ENCODE results near the gene CCNI2.

Gene CCNI2, protein sequence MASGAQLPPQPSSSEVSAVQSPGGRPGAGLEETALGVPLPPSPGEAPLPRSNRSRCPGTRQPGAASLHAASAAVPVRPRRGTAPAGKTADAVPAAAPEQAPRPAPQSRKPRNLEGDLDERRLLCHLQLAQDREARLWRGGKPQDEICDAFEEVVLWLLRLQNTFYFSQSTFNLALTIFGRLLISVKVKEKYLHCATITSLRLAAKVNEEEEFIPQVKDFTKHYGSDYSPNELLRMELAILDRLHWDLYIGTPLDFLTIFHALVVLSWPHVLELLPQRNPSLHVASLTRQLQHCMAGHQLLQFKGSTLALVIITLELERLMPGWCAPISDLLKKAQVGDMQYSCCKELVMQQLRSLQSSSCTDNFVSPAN

DNA sequence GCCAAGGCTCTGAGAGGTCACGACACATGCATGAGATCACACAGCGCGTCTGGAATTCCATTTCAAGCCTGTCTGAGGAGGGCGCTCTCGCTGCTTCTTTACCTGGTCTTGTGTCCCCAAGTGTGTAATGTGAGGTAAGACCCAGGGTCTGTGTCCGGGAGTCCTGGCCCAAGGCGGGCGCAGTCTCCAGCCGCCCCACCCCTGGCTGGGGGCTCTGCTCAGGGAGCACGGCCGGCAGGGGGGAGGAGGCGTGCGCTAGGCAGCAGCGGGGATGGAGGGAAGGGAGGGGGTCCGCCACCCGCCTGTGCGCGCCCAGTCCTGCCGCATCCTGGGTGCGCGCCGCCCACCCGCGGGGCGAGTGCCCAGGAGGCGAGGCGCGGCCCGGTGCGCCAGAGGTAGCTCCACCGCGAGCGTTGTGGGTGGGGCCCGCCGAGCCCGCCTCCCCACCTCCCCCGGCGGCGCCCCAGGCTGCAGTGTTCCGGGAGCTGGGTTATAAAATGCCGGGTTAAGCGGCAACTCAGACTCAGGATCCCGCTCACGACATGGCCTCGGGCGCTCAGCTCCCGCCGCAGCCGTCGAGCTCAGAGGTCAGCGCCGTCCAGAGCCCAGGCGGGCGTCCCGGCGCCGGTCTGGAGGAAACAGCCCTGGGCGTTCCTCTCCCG, at the start of gene CCNI2:
Gene CCNI2 (plus strand): TSS at position 473 of the 662 bp plus-strand sequence. CDS start 70 bp downstream, at position 543.
- DNase-seq = peak; percentile 17

DNA sequence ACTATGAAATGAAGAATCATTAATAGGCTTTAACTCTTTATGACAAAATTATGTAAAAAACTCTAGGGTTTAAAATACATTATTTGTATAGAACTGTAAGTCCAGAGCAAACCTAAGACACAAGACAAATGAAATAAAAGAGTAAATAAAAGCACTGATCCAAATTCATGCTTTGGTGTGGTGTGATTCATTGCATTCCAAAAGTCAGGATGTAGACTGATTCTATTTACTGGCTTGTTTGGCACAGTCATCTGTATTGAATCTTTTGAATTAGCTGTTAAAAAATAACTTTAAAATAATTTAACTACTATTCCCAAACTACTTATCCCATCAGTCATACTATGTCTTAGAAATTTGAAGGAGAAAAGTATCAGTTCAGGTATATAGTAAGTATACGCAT, 42.4 kb upstream of the CCNI2 start:
- no peak for DNase-seq

DNA sequence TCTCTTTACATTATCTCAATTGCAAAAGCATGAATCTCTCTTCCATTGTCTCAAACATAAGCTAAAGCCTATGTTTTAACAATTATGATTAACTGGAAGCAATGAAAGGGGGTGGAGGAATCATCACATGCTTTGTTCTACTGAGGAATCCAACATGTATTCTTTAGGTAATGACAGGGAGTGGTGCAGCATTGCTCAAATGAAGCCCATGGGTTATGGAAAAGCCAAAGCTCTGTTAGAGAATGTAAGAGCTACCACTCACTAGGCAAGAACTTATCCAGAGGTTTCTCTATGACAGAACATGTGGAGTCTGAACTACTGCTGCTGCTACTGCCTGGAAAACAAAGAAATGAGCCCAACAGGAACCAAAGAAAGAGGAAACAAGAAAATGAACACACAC, 38.6 kb upstream of the CCNI2 start:
- DNase-seq = no peak

DNA sequence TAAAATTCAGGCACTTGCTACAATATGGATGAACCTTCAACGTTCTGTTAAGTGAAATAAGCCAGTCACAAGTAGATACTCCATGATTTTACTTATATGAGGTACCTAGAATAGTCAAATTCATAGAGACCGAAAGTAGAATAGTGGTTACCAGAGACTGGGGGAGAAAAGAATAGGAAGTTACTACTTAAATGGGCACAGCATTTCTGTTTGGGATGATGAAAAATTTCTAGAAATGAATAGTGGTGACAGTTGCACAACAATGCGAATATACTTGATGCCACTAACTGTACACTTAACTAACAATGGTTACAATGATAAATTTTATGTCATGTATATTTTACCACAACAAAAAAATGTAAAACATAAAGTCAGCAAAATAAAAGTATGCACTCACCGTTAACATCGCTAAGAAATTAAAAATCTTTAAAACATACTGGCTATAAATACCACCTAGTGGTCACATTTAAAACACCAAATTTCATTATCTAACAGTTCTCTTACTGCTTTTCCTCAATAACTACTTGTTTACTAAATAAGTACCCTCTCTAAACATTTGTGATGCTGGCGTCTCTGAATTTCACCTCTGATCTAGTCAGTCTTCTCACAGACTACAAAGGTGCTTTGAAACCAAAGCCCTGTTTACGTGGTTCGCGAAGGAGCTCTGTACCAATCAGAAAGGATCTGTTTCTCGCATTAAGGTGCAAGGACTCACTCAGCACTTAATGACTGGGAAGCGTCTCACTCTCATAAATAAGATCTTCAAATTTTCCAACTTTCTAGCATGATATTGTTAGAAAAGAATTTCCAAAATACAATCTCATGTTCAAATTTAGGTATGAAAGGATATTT, 32.5 kb upstream of the CCNI2 start:
- DNase-seq = no peak

DNA sequence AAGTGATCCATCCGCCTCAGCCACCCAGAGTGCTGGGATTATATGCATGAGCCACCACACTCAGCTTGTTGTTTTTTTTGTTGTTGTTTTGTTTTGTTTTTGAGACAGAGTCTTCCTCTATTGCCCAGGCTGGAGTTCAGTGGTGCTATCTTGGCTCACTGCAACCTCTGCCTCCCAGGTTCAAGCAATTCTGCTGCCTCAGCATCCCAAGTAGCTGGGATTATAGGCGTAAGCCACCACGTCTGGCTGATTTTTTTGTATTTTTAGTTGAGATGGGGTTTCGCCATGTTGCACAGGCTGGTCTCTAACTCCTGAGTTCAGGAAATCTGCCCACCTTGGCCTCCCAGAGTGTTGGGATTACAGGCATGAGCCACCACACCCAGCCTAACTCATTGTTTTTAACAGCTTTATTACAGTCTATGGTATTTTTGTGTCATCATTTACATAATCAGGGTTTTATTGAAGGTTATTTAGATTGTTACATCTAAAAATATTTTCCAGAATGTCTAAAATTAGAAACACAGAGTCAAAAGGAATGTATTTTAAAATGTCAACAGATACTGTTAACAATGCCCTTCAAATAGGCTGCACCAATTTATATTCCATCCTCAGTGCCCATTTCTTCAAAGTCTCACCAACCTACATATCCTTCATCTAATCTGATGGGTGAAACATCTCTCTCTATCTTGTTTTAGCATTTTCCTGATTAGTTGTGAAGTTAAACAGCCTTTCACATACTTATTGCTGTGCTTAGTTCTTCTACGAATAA, 28.5 kb upstream of the CCNI2 start:
- DNase-seq = no peak

DNA sequence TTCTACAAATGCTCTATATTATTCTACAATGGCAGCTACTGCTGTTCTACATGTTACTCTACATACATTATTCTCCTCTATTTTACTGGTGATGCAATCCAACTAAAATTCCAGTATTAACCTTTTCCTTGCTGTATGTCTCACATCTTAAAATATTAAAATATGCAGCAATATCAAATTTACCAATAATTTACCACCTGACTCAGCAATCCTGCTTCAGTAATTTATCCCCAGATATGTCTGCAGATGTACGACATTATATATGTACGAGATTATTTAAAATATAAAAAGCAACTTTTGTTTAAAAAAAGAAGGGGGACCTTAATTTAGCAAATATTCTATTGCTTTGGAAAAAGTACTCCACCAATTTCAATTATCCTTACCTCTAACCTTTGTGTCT, 21.5 kb upstream of the CCNI2 start:
- no peak for DNase-seq

DNA sequence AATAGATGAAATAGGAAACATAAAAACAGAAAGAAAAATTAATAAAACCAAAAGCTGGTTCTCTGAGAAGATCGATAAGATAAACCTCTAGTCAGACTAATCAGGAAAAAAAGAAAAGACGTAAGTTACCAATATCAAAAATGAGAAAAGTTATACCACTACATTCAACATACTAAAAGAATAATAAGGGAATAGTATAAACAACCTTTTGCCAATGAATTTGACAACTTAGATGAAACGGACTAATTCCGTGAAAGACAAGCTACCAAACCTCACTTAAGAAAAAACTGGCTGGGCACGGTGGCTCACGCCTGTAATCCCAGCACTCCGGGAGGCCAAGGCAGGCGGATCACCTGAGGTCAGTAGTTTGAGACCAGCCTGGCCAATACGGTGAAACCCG, 17.3 kb upstream of the CCNI2 start:
- no peak for DNase-seq

DNA sequence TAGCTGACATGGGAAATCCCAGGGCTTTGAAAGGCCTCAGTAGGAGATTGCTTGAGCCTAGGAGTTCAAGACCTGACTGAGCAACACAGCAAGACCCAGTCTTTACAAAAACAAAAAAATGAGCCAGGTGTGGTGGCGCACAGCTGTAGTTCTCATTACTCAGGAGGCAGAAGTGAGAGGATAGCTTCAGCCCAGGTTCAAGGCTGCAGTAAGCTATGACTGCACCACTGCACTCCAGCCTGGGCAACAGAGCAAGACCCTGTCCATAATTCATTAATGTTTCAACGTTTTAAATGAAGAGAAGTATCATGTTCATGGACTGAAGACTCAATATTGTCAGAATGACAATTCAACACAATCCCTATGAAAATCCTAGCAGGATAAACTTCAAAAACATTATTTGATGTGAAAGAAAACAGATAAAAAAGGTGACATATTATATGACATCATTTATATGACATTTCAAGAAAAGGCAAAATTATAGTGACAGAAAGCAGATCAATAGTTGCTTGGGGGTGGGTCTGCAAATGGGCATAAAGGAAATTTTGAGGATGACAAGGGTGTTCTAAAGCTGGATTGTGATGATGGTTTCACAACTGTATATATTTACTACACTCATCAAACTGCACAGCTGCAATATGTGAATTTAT, 13.6 kb upstream of the CCNI2 start:
- no peak for DNase-seq

DNA sequence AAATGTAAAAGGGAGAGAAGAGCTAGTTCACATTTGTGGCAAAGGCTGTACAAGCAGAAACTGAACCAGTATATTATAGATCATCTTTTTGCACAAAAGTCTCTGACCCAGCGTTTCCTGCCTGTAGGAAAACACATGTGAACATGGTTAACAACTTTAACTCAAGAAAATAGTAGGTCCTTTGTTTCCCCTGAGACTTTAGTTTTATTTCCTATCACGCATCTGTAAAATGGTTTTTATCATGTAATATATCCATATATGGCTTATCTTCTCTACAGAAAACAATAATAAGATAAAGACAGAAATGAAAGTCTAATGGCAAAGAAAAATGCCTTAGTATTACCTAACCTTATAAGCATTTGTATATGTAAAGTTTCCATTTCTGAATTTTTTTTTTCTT, 12.5 kb upstream of the CCNI2 start:
- no peak for DNase-seq

DNA sequence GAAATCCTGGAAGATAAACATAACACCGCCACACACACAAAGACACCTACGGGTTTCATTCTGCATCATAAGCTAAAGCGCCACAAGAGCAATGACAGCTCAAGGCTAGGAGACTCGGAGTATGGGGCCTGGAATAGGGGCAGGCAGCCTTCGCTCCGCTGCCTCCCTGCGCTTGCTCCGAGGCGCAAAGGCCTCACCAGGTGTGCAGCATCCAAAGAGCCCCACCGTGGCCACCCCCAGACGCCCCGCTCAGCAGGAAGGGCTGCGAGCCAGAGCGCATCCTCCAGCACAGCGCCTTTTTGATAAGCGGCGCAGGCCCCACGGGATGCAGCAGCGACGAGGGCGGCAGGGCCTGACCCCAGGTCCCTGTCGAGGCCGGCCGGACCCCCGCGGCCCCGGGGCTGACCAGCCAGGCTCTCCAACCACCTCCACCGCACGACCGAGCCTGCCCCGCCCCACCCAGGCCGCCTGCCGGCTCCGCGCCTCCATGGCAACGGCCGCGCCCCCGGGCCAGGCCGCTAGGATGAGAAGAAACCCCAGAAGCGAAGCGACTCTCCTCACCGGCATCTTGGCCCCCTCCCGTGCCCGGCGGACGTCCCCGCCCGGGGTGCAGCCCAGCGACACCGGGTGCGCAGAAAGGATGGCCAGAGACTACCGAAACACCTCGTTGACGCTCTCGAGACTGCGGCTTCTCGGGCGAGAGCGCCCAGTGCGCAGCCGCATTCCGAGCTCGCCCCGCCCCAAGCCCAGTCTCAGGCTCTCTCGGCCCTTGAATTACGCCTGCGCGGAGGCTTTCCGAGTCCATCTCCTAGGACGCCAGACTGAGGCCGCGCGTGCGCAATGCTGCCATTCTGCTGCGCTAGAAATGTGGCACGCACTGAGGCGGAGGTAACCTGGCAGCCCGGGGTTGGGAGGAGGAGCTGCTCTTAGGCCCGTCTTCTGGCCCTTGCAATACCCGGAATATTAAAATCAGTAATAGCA, 10.1 kb upstream of the CCNI2 start, which contains the start of gene KIF3A:
Gene KIF3A (minus strand): TSS at position 694 of the 981 bp plus-strand sequence. CDS start 127 bp downstream, at position 567.
- DNase-seq = peak; percentile 98

DNA sequence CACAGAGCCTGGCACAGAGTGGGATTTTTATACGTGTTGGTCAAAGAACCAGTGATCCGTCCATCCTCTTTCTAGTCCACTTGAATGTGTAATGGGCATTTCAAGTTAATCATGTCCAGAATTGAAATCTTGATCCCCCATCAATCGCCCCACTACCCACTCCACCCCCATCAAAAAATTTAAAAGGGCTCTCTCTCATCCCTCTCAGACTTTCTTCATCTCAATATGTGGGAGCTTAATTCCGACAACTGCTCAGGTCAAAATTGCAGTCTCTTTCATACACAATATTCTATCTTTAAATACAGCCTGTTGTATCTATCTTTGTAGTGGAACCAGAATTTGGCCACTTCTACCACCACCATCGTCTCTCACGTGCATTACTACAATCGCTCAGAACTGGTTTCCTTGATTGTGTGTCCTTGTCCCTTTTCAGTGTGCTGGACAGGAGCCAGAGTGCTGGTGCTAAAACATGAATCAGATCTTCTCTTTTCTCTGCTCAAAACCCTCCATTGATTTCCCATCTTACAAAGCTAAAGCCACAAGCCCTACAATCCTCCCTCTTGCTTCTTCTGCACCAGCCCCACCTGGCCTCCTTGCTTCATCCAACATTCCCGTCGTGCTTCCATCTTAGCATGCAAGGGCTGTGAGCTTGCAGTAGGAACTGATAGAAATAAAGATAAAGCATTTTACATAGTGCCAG, 9.1 kb upstream of the CCNI2 start:
- no peak for DNase-seq

DNA sequence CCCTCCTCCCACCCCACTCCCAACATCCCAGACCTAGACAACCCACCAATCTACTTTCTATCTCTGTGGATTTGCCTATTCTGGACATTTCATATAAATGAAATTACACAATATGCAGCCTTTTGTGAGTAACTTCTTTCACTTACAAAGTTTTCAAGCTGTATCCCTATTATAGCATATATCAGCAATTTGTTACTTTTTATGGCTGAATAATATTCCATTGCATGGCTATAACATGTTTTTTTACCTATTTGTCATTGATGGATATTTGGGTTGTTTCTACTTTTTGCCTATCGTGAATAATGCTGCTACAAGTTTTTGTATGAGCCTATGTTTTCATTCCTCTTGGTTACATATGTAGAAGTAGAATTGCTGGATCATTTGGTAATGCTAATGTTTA, 8.0 kb upstream of the CCNI2 start:
- no peak for DNase-seq

DNA sequence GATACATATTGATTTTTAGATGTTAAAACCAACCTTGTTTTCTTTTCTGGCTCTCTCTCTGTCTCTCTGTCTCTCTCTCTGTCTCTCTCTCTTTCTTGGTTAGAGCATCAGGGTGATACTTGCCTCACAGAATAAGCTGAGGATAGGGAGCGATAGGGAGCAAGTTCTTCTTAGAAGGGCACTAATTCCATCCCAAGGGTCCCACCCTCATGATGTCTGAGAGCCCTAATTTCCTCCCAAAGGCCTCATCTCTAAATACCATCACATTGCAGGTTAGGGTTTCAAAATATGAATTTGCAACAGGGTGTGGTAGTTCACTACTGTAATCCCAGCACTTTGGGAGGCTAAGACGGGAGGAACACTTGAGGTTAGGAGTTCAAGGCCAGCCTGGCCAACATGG, 5.1 kb upstream of the CCNI2 start:
- no peak for DNase-seq

DNA sequence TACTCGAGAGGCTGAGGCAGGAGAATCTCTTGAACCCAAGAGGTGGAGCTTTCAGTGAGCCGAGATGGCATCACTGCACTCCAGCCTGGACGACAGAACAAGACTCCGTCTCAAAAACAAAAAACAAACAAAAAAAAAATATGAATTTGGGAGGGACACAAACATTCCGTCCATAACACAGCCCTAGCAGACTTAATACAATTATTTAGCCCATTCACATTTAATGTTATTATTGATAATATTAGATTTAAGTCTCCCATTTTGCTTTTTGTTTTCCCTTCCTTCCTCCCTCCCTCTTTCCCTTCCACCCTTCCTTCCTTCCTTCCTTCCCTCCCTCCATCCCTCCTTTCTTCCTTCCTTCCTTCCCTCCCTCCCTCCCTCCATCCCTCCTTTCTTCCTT, 4.6 kb upstream of the CCNI2 start:
- no peak for DNase-seq

DNA sequence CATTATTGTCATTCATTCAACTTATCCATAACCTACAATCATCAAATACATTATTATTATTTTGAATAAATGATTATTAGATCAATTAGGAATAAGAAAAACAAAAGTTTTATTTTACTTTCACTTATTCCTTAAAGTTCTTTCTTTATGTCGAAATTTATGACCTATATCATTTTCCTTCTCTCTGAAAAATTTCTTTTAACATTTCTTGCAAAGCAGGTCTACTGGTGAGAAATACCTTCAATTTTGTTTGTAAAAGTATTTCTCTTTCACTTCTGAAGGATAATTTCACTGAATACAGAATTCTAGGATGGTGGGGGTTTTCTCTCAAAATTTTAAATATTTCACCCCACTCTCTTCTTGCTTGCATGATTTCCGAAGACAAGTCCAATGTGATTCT, 2.6 kb upstream of the CCNI2 start:
- no peak for DNase-seq

DNA sequence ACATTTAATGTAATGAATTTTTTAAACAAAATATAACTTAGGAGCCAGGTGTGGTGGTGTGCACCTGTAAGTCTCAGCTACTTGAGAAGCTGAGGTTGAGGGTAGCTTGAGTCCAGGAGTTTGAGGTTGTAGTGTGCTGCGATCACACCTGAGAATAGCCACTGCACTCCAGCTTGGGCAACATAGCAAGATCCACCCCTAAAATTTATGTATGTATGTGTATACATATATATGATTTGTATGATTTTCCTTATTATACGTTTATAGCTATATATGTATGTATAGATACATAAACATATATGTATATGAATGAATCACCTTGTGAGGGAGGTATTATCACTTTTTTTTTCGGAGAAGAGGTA, 653 bp upstream of the CCNI2 start:
- no peak for DNase-seq

DNA sequence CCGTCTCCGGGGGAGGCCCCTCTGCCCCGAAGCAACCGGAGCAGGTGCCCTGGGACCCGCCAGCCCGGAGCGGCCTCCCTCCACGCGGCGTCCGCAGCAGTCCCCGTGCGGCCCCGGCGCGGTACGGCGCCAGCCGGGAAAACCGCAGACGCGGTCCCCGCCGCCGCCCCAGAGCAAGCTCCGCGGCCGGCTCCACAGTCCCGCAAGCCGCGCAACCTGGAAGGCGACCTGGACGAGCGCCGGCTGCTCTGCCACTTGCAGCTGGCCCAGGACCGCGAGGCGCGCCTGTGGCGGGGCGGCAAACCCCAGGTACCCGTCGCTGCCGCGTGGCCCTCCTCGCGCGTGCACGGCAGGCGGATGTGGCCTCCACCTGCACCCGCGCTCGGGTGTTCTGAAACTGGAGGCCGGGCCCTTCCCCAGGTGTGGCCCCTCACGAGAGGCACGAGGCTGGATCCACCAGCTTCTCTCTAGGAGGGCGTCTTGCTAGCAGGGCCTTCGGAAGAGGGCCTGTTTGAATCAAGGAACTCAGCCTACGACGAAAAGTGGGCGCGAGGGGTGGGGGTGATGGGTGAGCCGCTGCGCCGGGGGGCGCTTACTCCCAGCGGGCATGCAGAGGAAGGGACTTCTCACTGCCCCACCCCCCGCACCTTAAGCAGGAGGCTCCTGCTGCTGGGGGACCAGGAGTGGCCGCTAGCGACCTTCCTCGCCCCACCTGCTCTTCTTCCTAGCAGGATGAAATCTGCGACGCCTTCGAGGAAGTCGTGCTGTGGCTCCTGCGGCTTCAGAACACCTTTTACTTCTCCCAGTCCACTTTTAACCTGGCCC, 602 bp downstream of the CCNI2 start:
- no peak for DNase-seq

DNA sequence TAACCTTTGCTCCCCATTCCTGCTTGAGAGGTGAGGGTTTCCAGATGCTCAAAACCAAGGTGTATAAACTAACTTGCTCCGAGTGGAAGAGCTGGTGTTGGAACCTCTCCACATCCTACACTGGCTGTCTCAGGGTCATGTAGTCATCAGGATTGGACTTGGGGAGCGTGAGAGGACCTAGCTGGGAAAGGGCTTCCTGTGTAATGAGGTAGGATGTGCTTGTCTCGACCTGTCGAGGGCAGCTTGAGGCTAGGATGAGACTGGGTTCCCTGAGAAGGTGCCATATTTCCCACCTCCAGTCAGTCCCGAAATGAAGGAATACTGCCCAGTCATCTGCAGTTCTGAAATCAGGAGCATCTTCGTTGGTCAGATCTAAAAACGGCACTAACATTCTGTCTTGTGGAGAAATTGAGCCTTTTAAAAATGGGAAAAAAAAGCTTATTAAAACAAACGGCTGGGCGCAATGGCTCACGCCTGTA, 1.3 kb downstream of the CCNI2 start:
- no peak for DNase-seq

DNA sequence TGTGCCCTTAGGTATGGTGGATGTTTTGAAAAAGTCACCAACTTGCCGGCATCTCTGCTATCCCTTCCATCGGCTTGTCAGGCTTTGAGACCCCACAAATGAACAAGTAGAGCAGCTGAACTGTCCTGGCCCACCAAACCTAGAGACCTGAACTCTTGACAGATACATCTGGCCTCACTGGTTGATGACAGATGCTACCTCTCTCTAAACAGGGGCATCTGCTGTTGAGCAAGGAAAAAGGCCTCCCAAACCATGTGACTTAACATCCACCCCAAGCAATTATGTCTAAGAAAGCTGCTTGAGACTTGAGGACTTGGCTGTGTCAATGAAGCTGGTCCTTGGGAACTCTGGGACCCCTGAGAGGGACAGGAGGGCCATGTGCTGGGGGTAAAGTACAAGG, 2.3 kb downstream of the CCNI2 start:
- DNase-seq = no peak

Data from midbrain (tissue), 1 donor.